Activated naive CD4-positive, alpha-beta T cell treated with anti-CD3 and anti-CD28 coated beads, Interleukin-2, amount 50 U/mL, for 72 hours (primary cell): ENCODE results near the gene CHEK2. TPM values are rescaled to one million over a fixed set of nuclear protein-coding genes. Genes with fewer than 3 reads are reported as not detected.
"Not testable (repeated sequence)": the region's sequence is repeated elsewhere in the genome, so short reads cannot be mapped to it uniquely, and the experiment has no call there.

Experiments
- ATAC-seq, 2 donors: fragments of 150-1000 bp; cut with Tn5 transposase; 2 replicates each; pipeline ENCODE4 v1.10.0; 2021; ENCODE audit warnings: mild to moderate bottlenecking in 2 of 2, moderate library complexity in 2 of 2
- DNase-seq, 2 donors: peaks; one replicate each; pipeline ENCODE4 v3.0.0; 2021 to 2022; ENCODE audit warnings: low spot score in 2 of 2
- H3K27ac Mint-ChIP-seq, 2 donors: one replicate each; pipeline ENCODE4 v1.8.0; 2022; ENCODE audit warnings: mild to moderate bottlenecking in 2 of 2, mixed read lengths in 2 of 2
- H3K36me3 Mint-ChIP-seq, 2 donors: one replicate each; pipeline ENCODE4 v1.8.0; 2022; ENCODE audit warnings: mixed read lengths in 2 of 2
- H3K9me3 Mint-ChIP-seq, 2 donors: one replicate each; pipeline ENCODE4 v1.8.0; 2022; ENCODE audit warnings: mixed read lengths in 2 of 2
- total RNA-seq, 2 donors: library from RNA; stranded (reverse); gene quantifications; one replicate each; pipeline ENCODE4 v1.2.3, GENCODE V29; 2022

CHEK2 gene
- total RNA-seq, 2 donors from 2014 or later, result 28.7 to 51.2 TPM

GRCh38 chr22:28714043-28714628 is 27.5 kb downstream of the CHEK2 start:
- H3K27ac Mint-ChIP-seq, result no peak overlapping the region
- peak; percentile 64 to 87 for ATAC-seq
- peaks cover 0 to 22% of the 10 kb centered on the region in 2 donors for H3K36me3 Mint-ChIP-seq
- DNase-seq, result no peak
- H3K9me3 Mint-ChIP-seq, result no peaks in the 10 kb centered on the region

GRCh38 chr22:28711820-28712777 is 29.5 kb downstream of the CHEK2 start:
- ATAC-seq, result no peak
- no peak for DNase-seq
- Mint-ChIP-seq H3K9me3 (no peaks in the 10 kb centered on the region), H3K36me3 (peaks cover 5 to 32% of the 10 kb centered on the region in 2 donors), H3K27ac (no peak overlapping the region)

- Mint-ChIP-seq H3K9me3 (no peaks in the 10 kb centered on the region), H3K27ac (no peak overlapping the region), H3K36me3 (peaks cover 5 to 36% of the 10 kb centered on the region in 2 donors)
- DNase-seq (no peak), ATAC-seq (no peak)
These were observed 30.3 kb downstream of the CHEK2 start for GRCh38 chr22:28711341-28711740.

GRCh38 chr22:28710576-28711191 is 30.9 kb downstream of the CHEK2 start:
- Mint-ChIP-seq H3K36me3 (peaks cover 5 to 36% of the 10 kb centered on the region in 2 donors), H3K9me3 (no peaks in the 10 kb centered on the region), H3K27ac (no peak overlapping the region)
- ATAC-seq (no peak), DNase-seq (no peak)

GRCh38 chr22:28710107-28710506 is 31.5 kb downstream of the CHEK2 start:
- no peaks in the 10 kb centered on the region for H3K9me3 Mint-ChIP-seq

GRCh38 chr22:28706845-28707244 is 34.8 kb downstream of the CHEK2 start:
- no peaks in the 10 kb centered on the region for H3K9me3 Mint-ChIP-seq
- H3K36me3 Mint-ChIP-seq, result peaks cover 8 to 21% of the 10 kb centered on the region in 2 donors
- DNase-seq (no peak), ATAC-seq (no peak)
- no peak overlapping the region for H3K27ac Mint-ChIP-seq

More at GRCh38 chr22:28710107-28710506, 31.5 kb downstream of the CHEK2 start:
- Mint-ChIP-seq H3K36me3 (peaks cover 5 to 36% of the 10 kb centered on the region in 2 donors), H3K27ac (no peak overlapping the region)
- ATAC-seq (no peak), DNase-seq (no peak)

- Mint-ChIP-seq H3K9me3 (no peaks in the 10 kb centered on the region), H3K27ac (no peak overlapping the region), H3K36me3 (peaks cover 13 to 23% of the 10 kb centered on the region in 2 donors)
- no peak for ATAC-seq
- DNase-seq, result no peak
These were observed 38.2 kb downstream of the CHEK2 start for GRCh38 chr22:28703436-28703835.

GRCh38 chr22:28702891-28703290 is 38.7 kb downstream of the CHEK2 start:
- DNase-seq, result no peak
- no peak for ATAC-seq
- no peak overlapping the region for H3K27ac Mint-ChIP-seq
- H3K36me3 Mint-ChIP-seq, result peaks cover 10 to 19% of the 10 kb centered on the region in 2 donors
- no peaks in the 10 kb centered on the region for H3K9me3 Mint-ChIP-seq

GRCh38 chr22:28693041-28693760 is 48.4 kb downstream of the CHEK2 start:
- not testable (repeated sequence) for H3K9me3 Mint-ChIP-seq, DNase-seq, ATAC-seq, H3K27ac Mint-ChIP-seq
- peaks cover 16 to 23% of the 10 kb centered on the region in 2 donors for H3K36me3 Mint-ChIP-seq

- not testable (repeated sequence) for DNase-seq, H3K27ac Mint-ChIP-seq, ATAC-seq, H3K9me3 Mint-ChIP-seq
- H3K36me3 Mint-ChIP-seq, result peaks cover 23 to 29% of the 10 kb centered on the region in 2 donors
These were observed 51.8 kb downstream of the CHEK2 start for GRCh38 chr22:28689796-28690195.

- DNase-seq, H3K9me3 Mint-ChIP-seq, ATAC-seq: not testable (repeated sequence)
- peak overlapping the region in 1 of 2 donors; percentile 55 for H3K27ac Mint-ChIP-seq
- peaks cover 12 to 14% of the 10 kb centered on the region in 2 donors for H3K36me3 Mint-ChIP-seq
These were observed 58.7 kb downstream of the CHEK2 start for GRCh38 chr22:28682966-28683365.

GRCh38 chr22:28680813-28681490 is 60.7 kb downstream of the CHEK2 start:
- not testable (repeated sequence) for ATAC-seq, H3K27ac Mint-ChIP-seq, DNase-seq, H3K36me3 Mint-ChIP-seq, H3K9me3 Mint-ChIP-seq

GRCh38 chr22:28679611-28680287 is 61.9 kb downstream of the CHEK2 start, which contains the start of gene TTC28:
Gene TTC28 (minus strand): TSS chr22:28679840. CDS start chr22:28679723, 117 bp downstream.
- H3K36me3 Mint-ChIP-seq, ATAC-seq, H3K27ac Mint-ChIP-seq, H3K9me3 Mint-ChIP-seq: not testable (repeated sequence)
- peak in 1 of 2 donors; percentile 13 for DNase-seq

- not testable (repeated sequence) for ATAC-seq, H3K27ac Mint-ChIP-seq, H3K36me3 Mint-ChIP-seq, H3K9me3 Mint-ChIP-seq
- DNase-seq, result peak in 1 of 2 donors; percentile 7
These were observed 62.6 kb downstream of the CHEK2 start for GRCh38 chr22:28678778-28679610.

- ATAC-seq, H3K9me3 Mint-ChIP-seq, H3K27ac Mint-ChIP-seq: not testable (repeated sequence)
These were observed 63.5 kb downstream of the CHEK2 start for GRCh38 chr22:28678170-28678569.

More at GRCh38 chr22:28678170-28678569, 63.5 kb downstream of the CHEK2 start:
- DNase-seq, H3K36me3 Mint-ChIP-seq: not testable (repeated sequence)
